Stimulated activated CD4-positive, alpha-beta T cell treated with anti-CD3 and anti-CD28 coated beads, Interleukin-2, amount 100 ng/mL, for 24 hours (primary cell): ENCODE measurements around the gene GAB2.

Experiments used
- DNase-seq, 2 donors: peaks; one replicate each; pipeline ENCODE4 v3.0.0-alpha.2; 2020

Gene GAB2

DNA sequence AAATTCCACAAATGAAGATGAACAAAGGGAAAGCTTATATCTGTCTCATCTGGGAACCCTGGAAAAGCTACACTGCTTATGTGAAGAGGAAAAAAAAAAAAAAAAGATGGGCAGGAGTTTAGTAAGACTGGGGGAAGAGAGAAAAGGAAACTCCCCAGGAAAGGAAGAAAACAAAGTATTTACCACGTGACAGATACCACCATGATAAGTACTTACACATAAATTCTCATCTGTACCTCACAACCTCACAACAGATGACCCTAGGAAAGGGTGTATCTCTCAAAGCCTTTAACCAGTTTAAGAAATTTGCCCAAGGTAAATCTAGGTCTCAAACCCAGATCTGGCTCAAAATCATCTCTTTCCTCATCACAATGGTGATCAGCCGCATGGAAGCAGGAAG lies 77.1 kb downstream of the GAB2 start:
- DNase-seq: no peak

DNA sequence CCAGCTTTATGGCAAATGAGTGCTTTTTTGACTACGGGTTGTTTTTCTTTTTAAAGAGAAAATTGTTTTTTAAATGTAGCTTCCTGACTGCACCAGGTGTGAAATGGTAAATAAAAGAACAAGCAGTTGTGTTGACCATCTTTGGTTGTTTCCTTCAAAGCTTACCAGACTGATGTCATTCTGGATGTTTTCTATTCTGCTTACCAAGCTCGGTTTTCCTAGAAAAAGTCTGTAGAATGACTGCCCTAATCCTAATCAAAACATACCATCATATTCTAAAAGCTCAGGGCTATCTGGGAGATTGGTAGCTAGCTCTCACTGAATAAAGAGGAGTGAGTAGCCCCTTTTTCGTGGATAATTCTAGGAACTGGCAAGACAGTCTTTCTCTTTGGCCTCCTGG lies 77.7 kb downstream of the GAB2 start:
- no peak for DNase-seq

DNA sequence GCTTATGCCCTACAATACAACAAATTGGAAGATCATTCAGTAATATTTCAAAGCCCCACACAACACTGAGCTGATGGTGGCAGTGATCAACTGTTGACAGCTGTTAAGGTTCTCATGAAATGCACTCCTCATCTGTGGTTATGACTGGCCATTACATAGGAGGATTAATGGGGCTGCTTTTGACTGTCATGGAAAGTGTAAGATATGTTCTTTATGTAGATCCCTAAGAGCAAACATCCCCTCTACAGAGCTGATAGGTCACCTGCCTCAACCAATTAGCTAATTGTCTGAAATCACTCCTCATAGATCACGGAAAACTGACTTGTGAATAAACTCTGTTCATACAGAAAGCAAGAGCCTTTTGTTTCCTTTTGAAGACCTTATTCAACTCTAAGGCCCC lies 78.1 kb downstream of the GAB2 start:
- no peak for DNase-seq

DNA sequence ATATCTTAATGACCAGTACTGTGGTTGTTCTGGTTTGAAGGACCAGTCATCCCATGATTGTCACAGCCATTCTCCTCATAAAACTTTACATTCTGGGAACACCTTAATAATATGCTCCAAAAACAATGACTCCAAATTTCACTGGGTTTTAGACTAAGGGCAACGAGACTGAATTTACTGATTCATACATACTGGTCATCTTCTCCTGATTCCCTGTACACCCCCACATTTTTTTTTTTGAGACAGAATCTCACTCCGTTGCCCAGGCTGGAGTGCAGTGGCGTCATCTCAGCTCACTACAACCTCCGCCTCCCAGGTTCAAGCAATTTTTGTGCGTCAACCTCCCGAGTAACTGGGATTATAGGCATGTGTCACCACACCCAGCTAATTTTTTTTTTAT lies 78.9 kb downstream of the GAB2 start:
- DNase-seq: no peak

DNA sequence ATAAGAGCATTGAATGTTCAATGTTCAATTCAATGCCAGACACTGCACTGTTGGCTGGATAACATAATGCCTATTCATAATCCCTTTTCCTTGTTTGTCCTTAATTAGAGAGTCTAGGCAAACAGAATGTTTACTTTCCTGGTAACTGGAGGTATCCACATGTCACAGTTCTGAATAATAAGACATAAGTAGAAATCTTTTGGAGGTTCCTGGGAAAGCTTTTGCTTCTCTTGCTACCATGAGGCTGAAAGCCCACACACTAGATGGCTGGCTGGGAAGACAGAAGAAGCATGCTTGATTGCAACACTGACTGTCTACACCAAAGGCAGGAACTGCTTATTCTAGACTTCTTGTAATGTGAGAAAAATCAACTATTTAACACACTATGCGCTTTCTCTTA lies 79.5 kb downstream of the GAB2 start:
- DNase-seq: no peak

DNA sequence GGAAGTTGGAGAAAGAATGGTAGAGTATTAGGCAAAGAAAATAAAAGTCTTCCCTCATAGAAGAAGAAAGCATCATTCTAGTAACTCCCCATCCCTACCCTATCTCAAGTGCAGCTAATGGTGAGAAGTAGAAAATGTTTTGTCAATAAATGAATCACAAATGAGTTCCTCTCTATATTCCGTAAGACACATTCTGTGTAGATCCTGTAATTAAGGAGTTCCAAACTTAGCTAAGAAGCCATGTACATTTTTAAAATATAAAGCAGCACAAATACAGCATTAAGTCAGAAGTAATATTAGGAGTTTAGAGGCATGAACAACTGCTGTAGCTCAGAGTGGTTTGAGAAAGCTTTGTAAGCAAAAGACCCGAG lies 80.1 kb downstream of the GAB2 start:
- DNase-seq: no peak

DNA sequence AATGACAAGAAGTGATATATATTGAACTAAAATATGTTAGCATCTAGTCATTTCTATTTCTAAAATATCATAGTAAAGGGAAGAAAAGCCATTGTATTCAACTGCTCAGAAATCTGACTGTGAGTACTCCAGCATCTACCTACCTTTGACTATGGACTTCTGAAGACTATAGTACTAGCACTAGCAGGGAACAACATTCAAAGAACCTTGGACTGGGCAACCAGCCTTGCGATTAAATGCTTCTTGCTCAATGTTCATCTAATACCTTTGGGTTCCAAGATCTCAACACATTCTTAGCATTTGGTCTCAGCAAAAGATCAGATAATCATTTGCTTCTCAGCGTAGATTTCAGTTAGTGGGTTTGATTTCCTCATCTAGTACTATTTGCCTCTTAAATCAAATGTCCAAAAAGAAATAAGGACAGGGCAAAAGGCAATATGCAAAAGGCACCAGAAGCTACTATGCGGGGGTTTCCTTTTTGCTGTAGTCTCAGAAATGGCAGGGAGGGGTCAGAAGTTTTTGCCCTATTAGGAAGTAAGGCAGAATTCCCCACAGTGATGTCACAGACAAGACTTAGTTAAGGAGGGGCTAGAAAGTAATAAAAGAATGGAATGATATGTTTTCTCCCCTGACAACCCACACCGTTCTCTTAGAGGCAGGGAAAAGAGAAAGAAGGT lies 80.6 kb downstream of the GAB2 start:
- DNase-seq: no peak

DNA sequence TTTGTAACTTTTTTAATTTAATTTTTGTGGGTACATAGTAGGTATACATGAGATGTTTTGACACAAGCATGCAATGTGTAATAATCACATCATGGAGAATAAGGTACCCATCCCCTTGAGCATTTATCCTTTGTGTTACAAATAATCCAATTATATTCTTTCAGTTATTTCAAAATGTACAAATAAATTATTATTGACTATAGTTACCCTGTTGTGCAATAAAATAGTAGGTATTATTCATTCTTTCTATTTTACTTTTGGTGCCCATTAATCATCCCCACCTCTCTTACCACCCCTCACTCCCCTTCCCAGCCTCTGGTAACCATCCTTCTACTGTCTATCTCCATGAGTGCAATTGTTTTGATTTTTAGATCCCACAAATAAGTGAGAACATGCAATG lies 83.5 kb downstream of the GAB2 start:
- DNase-seq: no peak

DNA sequence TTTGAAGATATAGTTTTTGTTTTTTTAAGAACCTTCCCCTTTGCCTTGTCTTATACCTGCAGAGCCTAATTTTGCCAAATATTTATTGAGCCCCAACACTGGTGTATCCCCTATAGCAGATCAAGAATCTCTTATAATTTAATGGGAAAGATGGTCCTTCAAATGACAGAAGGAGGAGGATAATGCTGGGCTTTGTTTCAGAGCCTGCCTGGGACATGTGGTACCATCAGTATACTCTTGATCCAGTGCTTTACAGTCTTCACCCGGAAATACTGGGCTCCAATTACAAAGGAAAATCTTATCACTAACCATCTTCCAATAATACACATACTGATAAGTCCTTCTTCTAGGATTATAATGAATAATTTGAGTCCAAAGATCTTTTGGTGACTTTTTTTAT lies 84.7 kb downstream of the GAB2 start:
- no peak for DNase-seq

DNA sequence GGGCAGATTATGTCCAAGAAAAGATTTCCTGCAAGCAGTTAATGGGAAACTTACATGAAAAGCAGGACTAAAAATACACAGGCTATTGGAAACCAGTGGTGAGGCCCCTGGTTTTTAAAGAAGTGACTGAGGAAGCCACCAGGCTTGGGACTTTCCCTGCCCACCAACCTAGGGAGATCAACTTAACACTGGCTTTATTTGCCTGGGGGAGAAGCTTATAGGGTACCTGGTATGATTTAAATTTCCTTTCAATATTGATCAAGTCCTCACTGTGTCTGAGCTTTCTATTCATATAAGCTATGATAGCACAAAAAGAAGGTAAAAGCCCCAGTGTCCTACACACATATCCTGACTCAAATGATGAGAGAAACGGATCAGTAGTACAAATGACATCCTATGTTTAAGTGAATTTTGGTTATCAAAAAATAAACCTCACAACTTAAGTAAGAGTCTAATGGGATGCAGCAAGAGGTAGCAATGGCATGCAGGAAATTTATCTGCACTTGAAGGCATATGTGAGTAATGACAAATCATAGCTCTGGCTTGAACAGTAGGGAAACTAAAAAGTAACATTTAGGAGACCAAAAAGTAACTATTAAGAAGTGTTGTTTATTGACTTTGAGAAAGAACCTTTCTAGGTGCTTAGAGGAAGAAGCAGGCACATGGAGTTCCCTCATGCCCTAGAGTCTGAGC lies 85.3 kb downstream of the GAB2 start:
- DNase-seq: no peak

DNA sequence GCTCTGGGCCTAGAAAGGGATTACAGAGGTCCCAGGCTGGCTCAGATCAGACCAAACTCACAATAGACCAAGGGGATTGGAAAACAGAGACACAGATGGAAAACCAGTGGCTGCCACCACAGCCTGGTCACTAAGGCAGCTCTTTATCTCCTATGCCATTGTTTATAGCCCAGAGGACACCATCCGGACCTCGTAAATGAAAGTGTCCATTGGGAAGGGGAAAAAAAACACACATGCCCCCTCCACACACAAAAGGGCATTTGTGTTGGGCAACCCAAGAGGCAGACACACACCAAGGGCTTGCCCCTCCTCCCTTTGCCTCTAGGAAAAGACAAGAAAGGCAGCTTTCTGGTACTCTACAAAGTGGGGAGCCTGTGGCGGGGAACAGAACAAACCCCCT lies 85.9 kb downstream of the GAB2 start:
- no peak for DNase-seq

DNA sequence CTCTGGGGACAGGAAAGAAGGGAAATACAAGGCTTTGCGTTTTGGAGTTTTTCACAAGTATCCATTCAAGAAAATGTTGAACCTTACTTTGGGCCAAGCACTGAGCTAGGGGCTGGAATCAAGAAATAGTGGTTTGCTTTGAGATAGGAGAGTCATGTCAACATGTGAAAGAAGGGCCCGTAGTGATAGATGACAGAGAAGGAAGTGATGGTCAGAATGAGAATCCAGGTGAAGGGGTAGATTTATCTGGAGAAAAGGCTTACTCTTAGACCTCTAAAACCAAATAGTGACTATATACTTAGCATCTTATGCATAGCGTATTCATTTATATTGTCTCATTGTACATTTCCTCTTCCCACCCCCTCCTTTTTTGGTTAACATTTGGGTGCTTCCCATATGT lies 87.3 kb downstream of the GAB2 start:
- no peak for DNase-seq

DNA sequence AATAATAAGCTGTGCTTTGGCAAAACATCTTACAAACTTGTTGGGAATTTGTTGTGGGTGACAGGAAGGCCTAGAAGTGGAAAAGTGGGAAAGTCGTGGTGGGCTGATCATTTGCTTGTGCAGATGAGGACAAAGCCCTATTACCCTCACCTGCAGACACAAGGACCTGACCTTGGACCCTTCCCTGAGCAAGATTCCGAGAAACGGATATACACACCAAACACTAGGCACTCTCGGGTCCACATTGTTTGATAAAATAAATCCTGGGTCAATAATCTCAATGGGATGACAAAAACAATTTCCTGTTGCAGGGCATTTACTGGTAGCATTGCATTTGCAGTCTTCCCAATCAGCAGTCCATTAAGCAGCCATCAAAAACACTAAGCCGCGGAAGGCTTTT lies 89.7 kb downstream of the GAB2 start:
- no peak for DNase-seq

DNA sequence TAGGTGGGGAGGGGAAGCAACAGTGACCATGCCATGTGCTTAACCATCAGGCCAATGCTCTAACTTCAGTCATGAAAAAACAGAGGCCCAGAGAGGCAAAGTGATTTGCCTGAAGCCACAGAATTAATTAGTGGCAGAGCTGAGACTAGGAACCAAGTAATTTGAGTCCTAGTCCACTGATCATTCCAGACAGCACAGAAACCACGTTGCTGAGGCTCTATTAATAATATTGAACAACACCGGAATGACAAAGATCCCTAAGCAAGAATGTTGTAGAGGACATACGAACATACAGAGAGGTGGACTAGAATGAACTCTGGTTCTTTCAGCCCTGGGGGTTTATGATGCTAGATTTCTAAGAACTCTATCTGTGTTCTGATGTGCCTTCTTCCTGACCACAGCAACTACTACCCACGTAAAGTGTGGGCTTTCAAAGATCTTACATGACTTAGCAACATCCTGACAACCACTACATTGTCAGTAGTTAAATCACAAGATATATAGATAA lies 92.3 kb downstream of the GAB2 start:
- DNase-seq: no peak

DNA sequence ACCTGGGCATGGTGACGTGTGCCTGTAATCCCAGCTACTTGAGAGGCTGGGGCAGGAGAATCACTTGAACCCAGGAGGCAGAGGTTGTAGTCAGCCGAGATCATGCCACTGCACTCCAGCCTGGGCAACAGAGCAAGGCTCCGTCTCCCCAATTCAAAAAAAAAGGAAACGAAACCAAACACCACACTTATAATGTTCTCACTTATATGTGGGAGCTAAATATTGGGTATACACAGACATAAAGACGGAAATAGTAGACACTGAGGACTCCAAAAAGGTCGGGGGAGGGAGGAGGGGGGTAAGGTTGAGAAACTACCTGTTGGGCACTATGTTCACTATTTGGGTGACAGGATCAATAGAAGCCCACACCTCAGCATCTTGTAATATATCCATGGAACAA lies 94.3 kb downstream of the GAB2 start:
- DNase-seq: no peak

DNA sequence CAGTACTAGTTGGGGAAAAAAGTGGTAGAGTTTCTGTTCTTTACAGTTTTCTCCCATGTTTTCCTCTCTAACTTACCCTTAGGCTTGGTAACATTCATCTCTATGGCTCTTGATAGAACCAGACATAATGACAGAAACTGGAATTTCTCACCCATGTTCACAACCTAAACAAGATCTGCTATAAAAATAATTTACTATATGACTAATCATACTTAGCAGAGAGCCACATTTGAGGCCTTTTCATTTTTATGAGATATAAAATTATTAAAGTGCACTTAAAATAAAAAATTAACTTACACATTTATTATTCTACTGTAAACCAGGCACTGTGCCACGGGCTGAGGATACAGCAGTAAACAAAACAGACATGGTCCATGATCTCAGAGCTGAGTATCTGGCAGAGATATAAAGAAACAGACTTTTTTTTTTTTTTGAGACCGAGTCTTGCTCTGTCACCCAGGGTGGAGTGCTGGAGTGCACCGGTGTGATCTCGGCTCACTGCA lies 98.1 kb downstream of the GAB2 start:
- no peak for DNase-seq

DNA sequence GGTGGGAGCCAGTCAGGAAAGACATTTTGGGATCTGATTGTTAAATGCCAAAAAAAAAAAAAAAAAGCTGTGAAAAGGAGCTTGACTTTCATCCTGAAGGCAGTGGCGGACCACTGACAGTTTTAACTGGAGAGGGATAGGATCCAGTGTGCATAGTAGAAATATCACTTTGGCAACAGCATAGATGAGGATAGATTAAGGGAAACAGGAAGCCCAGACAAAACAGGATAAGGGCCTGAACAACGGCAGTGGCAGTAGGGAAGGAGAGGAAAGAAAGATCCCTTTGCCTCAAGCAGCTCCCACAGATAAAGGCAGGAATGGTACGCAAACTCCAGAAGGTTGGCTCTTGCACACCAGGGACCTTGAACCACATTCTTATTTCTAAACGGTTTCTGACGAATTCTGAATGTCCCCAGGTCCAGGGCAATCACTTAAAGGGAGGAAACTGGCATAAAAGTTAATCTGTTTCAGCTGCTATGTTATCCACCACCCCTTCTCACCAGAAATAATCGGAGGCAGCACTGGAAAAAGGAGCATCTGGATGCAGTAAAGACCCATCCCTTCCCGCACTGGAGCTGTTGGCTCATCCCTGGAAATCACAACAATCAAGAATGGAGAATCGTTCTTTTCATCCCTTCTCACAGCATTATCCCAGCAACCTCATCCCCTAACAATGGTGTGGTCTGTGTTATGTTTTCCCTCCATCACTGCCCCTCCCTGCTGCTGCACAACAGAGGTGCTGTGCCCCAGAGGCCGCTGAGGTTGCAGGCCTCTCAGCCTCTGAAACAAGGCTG lies 99.1 kb downstream of the GAB2 start:
- no peak for DNase-seq

DNA sequence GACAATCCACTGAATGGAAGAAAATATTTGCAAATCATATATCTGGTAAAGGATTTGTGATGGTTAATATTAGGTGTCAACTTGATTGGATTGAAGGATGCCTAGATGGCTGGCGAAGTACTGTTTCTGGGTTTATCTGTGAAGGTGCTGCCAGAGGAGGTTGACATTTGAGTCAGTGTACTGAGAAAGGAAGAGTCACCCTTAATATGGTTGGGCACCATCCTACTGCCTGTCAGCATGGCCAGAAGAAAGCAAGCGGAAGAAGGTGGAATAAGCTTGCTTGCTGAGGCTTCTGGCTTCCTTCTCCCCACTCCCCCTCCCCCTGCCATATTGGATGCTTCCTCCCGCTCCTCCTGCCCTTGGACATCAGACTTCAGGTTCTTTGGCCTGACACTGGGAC lies 101.9 kb downstream of the GAB2 start:
- DNase-seq: no peak

DNA sequence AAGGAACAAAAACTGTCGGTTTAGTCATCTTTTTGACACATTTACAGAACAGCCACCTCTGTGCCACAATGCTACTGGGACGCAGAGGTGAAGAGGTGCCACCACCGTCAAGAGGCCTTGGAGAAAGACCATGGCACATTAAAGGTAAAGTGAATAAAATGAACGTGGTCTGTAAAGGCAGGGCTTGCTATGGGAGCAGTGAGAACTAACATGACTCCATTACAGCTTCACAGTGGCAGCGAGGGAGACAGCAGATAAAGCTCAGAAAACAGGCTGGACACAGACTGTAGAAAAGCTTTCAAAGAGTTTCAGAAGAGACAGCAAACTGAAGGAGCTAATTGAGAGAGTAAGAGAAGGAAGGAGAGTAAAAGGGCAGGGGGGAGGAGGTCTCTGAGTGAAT lies 102.9 kb downstream of the GAB2 start:
- no peak for DNase-seq

DNA sequence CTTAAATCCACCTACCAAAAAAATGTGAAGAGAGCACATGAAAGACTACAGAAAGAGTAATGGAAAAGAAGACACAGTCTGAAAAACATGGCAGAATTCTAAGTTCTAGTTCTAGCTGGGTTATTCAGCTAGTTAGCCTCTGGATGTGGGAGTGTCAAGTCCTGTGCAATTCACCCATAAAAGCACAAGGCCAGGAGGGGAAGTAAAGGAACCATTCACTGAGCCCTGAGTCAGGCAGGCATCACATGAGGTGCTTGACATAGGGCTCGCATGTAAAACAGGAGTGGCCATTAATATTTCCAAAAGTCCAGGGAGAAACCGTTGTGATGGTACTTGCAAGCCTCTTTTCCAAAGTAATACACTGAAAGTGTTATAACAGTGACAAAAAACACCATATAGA lies 103.7 kb downstream of the GAB2 start:
- no peak for DNase-seq

DNA sequence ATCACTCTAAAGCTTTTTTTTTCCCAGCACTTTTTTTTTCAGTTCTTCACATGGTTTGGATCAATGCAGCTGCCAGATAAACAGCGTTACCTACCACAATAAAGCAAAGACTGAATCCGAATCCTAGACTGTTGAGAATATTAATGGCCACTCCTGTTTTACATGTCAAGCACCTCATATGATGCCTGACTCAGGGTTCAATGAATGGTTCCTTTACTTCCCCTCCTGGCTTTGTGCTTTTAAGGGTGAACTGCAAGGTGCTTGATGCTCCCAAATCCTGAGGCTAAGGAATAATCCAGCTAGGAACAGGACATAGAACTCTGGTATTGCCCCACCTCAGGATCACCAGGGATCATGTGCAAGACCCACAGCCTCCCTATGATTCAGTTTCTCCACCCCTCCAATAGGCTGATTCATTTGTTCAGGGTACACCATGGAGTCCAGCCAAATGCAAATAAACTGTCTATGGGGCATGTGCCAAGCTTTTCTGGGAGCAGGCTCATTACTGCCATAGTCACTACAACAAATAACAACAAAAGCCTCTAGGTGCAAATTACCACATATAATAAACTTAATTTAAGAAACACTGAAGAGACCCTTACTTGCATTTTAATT lies 104.3 kb downstream of the GAB2 start:
- no peak for DNase-seq

DNA sequence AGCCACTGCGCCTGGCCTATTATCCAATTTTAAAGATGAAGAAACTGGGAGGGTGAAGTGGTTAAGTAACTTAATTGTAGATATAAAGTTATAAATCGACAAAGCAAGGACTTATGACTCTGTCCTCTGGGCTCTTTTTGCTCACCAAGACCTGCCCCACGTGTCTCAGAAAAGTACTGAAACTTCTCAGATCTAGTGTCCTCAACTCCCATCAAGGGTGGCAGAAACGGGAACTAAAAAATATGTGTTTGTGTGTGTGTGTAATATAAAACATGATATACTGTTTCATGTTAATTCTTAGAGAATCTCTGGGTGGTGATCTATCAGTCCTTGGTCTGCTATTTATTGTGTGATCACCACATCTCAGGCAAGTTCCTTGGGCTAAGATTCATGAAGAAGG lies 104.9 kb downstream of the GAB2 start:
- DNase-seq: no peak

DNA sequence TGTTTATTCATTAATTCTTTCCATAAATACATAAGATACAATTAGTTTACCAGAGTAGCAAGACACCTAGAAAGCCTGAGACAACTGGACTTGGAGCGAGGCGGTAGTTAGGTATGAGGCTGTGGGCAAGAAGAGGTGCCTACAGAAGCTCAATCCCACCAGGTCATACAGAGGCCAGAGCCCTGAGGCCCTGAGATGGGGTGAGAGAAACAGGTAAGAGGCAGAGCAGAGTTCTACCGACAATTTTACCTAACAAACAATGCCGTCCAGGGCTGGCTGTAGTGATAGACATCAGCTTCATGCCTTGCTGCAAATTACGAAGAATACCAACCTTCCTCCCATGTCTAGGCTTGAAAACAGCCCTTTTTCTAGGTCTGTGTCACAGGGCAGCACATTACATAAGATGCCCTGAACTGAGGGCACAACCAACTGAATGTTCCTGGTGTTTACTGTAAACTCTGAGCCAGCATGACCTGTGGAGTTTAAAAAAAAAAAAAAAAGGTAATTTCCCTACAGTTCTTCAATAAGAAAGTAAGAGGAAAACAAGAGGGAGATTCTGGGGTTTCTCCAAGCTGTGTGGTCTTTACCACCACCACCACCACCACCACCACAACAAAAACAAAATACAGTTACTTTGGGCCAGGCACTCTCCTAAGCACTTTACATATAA lies 105.8 kb downstream of the GAB2 start:
- DNase-seq: no peak
